22Rv1 (cell line): ENCODE results near the gene CENPI.
"Not testable (repeated sequence)": the region's sequence is repeated elsewhere in the genome, so short reads cannot be mapped to it uniquely, and the experiment has no call there.

Experiments
- H3K27ac ChIP-seq: fragments of 450-650 bp; 2 replicates; pipeline ENCODE4 v1.5.1; 2017
- ZFX ChIP-seq: fragments of 450-650 bp; IDR thresholded peaks from 2 replicates; pipeline ENCODE4 v1.6.1; 2017; ENCODE audit warnings: antibody characterized with exemption, borderline replicate concordance
- TF ChIP-seq, protein P1 (sequence below): fragments of 450-650 bp; IDR thresholded peaks from 2 replicates; pipeline ENCODE4 v1.5.1; 2017; ENCODE audit warnings: mild to moderate bottlenecking

CENPI gene, protein sequence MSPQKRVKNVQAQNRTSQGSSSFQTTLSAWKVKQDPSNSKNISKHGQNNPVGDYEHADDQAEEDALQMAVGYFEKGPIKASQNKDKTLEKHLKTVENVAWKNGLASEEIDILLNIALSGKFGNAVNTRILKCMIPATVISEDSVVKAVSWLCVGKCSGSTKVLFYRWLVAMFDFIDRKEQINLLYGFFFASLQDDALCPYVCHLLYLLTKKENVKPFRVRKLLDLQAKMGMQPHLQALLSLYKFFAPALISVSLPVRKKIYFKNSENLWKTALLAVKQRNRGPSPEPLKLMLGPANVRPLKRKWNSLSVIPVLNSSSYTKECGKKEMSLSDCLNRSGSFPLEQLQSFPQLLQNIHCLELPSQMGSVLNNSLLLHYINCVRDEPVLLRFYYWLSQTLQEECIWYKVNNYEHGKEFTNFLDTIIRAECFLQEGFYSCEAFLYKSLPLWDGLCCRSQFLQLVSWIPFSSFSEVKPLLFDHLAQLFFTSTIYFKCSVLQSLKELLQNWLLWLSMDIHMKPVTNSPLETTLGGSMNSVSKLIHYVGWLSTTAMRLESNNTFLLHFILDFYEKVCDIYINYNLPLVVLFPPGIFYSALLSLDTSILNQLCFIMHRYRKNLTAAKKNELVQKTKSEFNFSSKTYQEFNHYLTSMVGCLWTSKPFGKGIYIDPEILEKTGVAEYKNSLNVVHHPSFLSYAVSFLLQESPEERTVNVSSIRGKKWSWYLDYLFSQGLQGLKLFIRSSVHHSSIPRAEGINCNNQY

DNA sequence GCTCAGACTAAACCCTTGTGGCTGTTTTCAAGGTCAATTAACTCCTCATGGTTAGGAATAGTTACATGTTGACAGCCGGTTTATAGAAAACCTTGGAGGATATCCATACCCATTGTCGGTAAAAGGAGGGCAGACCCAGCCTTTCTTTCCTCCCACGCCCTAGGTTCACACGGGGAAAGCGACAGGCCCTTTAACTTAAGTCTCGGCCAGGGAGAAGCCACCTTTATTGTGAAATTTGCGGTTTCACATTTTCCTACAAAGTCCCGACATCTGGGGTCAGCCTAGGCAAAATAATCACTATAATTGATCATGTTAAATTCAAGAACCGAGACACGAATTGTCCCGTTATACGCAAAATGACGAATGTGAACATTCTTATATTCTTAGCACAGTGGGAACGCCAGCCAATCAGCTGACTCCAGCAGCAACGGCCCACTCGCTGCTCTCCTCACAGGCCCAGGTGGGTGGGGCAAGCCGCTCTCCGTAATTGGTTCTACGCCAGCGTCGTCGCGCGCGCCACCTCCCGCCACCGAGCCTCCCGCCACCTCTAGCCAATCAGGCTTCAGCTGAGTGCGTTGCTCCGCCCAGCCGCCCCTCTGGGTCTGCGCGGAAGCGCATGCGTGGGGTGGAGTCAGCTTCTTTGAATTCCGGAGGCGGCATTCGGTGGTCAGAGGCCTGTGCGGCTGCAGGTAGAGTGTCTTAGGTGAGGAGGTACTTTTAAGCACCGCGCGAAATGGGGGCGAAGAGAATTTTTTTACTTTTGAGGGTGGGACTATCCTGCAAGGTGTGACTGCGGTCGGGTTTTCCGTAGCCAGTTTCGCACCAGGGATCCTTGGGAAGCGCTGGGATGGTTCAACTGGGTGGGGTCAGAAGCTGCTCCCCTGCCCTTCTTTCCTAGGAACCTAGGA, at the start of gene CENPI:
CENPI (plus strand) TSS at position 659 of the 908 bp plus-strand sequence. CDS start 2,867 bp downstream, outside the sequence.
- TF ChIP-seq ZFX = no peak
- TF ChIP-seq, protein P1, sequence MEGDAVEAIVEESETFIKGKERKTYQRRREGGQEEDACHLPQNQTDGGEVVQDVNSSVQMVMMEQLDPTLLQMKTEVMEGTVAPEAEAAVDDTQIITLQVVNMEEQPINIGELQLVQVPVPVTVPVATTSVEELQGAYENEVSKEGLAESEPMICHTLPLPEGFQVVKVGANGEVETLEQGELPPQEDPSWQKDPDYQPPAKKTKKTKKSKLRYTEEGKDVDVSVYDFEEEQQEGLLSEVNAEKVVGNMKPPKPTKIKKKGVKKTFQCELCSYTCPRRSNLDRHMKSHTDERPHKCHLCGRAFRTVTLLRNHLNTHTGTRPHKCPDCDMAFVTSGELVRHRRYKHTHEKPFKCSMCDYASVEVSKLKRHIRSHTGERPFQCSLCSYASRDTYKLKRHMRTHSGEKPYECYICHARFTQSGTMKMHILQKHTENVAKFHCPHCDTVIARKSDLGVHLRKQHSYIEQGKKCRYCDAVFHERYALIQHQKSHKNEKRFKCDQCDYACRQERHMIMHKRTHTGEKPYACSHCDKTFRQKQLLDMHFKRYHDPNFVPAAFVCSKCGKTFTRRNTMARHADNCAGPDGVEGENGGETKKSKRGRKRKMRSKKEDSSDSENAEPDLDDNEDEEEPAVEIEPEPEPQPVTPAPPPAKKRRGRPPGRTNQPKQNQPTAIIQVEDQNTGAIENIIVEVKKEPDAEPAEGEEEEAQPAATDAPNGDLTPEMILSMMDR = no peak
- peak within 1 kb of the TSS; percentile 41 for H3K27ac ChIP-seq

DNA sequence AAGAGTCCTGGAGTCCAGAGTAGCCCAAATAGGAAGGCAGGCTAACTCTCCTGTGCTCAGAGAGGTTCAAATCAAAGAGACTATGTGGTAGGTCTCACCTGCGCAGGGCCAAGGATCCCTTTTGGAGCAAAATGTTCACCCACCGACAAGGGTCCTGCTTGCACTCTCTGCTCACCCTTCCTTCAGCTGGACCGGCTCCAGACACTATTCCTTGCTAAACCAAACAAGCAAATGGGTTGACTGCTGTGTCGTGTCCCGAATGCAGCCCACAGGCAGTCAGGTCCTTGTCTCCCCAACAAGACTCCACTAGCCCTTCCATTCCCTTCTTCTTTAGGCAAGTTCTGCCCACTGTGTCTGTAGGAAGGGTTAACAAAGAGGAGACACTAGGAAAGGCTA, 46.9 kb upstream of the CENPI start:
- peak overlapping the region; percentile 85 for H3K27ac ChIP-seq
- TF ChIP-seq, protein P1 = no peak
- TF ChIP-seq ZFX = no peak

DNA sequence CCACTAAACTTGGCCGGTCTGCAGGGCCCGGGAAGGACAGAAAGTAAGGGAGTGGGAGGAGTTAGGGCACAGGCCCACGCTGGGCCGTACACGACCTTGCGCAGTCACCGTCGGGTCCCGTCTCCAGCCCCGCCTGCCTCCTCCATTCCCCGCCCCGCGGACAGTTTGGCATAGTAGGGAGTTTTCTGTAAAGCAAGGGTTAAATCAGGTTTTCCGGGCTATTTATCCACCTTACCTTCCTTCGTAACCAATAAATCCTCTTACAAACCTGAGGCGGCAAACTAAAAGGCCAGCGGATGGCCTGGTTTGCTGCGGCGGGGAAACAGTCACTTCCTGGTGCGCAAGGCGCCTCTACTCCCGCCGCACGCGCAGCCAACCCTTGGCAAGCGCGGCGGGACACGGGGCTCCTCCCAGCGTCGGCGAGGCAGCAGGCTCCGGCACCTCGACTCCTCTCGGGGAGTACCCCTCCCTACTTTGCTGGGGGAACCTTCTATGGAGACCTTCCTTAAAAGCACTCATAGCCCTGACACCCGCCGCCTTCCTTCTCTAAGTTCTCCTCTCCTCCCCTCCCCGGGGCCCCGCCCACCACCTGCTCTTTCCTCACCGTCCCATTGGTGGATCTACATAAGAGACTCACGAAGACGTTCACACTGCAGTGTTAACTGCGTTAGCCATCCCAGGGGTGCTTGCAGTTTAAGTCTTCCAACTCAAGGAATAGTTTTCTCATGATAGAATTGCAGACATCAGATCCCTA, 46.3 kb upstream of the CENPI start, which contains the start of gene TRMT2B:
TRMT2B (minus strand) TSS at position 563 of the 754 bp plus-strand sequence. CDS start 9,822 bp downstream, outside the sequence.
- TF ChIP-seq, protein P1 = no peak
- no peak for TF ChIP-seq ZFX
- H3K27ac ChIP-seq = peak within 1 kb of the TSS; percentile 85

DNA sequence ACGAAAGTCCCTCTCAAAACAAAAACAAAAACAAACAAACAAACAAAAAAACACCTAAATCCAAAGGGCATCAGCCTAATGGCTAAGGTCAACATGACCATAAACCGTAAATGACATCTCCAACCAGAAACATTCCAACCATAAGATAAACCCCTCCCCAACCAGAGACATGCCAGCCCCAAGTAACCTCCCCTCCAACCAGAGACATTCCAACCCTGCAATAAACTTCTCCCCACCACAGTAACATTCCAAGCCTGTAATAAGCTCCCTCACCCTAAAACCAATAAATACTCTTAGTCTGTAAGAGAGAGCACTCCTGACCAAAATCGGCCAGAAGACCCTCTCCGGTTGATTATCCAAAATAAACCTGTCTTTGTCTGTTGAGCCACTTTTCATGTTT, 41.5 kb upstream of the CENPI start:
- H3K27ac ChIP-seq = not testable (repeated sequence)

DNA sequence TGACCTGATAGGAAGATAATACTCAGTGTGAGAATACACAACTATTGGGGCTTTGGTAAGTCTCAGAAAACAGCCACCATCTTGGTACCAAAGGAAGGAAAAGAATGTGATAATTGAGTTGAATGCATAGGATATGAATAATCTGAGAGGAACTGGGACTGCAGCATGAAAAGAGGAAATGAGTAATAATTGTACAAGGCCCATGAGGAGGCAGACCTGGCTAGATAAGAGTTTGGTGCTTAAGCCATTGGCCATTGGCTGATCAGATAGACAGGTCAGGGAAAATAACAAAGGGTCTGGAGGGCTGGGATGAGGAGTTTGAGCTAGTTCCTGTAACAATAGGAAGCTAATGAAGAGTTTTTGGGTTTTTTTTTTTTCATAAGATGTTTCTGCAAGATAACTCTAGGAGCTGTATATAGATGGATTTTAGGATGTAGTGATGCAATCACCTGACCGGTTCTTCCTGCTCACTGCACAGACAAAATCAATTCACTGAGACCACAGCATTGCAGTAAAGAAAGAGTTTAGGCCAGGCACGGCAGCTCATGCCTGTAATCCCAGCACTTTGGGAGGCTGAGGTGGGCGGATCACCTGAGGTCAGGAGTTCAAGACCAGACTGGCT, 40.8 kb upstream of the CENPI start:
- no peak overlapping the region for H3K27ac ChIP-seq
- TF ChIP-seq, protein P1 = no peak
- TF ChIP-seq ZFX = no peak

DNA sequence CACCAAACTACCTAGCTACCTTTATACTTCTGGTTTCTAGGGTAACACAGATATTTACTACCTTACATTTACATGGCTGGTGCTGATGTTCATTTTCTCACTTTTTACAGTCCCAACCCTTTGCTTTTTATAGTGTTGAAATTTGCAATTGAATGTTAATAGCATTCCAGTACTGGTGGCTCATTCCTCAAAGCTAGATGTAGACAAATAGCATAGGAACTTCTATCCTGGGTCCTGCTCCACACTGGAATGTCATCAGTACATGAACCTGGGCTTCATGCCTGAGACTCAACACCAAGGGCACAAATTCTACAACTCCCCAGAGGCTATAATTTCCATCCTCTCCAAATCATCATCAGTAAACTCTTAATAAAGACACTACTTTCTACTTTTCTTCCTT, 35.8 kb upstream of the CENPI start:
- TF ChIP-seq ZFX = no peak
- TF ChIP-seq, protein P1 = no peak
- H3K27ac ChIP-seq = no peak overlapping the region
